GM10248 (cell line): ENCODE results near the gene SLC34A2.

Experiments used
- CTCF ChIA-PET: fragments of 300-600 bp; sonication (Branson Sonifier 250); formaldehyde crosslinking; extraction: SDS; loops from one replicate; lab custom pipeline; 2021; ENCODE audit warnings: antibody characterized with exemption; lab: Yijun Ruan, JAX
- POLR2A ChIA-PET: fragments of 350-650 bp; sonication (Branson Sonifier 250); formaldehyde crosslinking; extraction: SDS; loops from one replicate; lab custom pipeline; 2020; ENCODE audit warnings: antibody characterized with exemption; lab: Yijun Ruan, JAX
- DNase-seq: peaks from one replicate; pipeline ENCODE4 v3.0.0; 2012; ENCODE audit errors: extremely low spot score
- TF ChIP-seq, protein P1 (sequence below): IDR thresholded peaks from 2 replicates; pipeline ENCODE4 v1.5.1; 2012; ENCODE audit warnings: mild to moderate bottlenecking, low read depth; ENCODE audit errors: extremely low read depth, missing control alignments, control extremely low read depth

The SLC34A2 gene

DNA sequence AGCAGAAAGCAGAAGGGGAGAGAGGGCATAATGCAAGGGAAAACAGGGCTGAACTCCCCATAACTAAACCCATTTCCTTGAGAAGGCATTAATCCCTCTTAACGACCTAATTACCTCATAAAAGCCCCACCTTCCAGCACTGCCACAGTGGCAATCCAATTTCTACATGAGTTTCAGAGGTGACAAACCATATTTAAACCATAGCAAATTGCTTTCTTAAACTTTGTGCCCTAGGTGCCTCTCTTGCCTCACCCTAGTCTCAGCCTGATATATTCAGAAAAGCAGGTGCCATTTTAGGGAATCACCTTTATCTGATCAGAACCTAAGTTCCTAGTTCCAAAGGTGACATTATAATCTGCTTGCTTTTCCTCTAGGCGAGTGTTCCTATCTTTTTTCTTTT is 48.9 kb downstream of the SLC34A2 start:
- no peak for DNase-seq
- ChIA-PET CTCF (interaction anchor here (1.3 kb wide), 1 partner anchor 11 kb away, joined by 6 read pairs; no protein-coding TSS in a partner anchor), POLR2A (no interaction called here)
- TF ChIP-seq, protein P1, sequence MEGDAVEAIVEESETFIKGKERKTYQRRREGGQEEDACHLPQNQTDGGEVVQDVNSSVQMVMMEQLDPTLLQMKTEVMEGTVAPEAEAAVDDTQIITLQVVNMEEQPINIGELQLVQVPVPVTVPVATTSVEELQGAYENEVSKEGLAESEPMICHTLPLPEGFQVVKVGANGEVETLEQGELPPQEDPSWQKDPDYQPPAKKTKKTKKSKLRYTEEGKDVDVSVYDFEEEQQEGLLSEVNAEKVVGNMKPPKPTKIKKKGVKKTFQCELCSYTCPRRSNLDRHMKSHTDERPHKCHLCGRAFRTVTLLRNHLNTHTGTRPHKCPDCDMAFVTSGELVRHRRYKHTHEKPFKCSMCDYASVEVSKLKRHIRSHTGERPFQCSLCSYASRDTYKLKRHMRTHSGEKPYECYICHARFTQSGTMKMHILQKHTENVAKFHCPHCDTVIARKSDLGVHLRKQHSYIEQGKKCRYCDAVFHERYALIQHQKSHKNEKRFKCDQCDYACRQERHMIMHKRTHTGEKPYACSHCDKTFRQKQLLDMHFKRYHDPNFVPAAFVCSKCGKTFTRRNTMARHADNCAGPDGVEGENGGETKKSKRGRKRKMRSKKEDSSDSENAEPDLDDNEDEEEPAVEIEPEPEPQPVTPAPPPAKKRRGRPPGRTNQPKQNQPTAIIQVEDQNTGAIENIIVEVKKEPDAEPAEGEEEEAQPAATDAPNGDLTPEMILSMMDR: no peak

DNA sequence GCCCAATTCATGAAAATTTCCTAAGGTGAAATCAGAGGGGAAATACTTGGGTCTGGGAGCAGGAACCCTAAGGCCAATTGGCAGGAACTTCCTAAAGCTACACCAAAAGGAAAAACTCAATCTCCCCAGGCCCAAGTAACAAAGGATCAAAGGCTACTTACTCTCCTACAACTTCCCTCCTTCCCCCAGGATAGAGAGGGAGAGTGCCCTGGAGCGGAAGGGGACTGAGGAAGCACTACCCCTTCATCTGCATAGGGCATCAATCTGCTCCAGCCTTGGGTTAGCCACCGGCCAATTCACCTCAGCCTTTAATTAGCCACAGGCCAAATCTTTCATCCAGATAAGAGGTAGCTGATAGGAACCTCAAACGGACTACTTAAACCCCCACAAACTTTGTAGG is 55.0 kb downstream of the SLC34A2 start:
- ChIA-PET POLR2A (no interaction called here), CTCF (interaction anchor here (1.3 kb wide), 1 partner anchor 51 kb away, joined by 3 read pairs; no protein-coding TSS in a partner anchor)
- TF ChIP-seq, protein P1: no peak
- no peak for DNase-seq

DNA sequence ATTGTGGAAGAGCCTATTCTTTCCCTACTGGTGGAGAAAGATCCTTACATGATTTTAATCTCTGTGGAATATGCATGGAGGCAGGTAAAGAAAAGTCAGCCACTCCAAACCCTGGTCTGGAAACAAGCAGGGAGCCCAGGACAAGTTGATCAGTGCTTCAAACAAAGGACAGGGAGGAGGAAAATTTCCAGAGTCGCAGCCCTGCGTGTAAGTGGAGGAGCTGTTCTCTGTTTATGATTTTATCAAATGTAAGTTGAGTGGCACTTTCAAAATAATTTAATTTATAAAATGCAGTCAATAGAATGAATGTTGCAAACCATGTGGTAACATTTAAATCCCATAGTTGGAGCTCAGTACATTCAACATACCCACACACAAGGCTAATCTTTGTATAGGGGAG is 57.0 kb downstream of the SLC34A2 start:
- POLR2A ChIA-PET: no interaction called here
- CTCF ChIA-PET: interaction anchor here (1.4 kb wide), 1 partner anchor 11 kb away, joined by 5 read pairs; no protein-coding TSS in a partner anchor
- TF ChIP-seq, protein P1: no peak
- no peak for DNase-seq

DNA sequence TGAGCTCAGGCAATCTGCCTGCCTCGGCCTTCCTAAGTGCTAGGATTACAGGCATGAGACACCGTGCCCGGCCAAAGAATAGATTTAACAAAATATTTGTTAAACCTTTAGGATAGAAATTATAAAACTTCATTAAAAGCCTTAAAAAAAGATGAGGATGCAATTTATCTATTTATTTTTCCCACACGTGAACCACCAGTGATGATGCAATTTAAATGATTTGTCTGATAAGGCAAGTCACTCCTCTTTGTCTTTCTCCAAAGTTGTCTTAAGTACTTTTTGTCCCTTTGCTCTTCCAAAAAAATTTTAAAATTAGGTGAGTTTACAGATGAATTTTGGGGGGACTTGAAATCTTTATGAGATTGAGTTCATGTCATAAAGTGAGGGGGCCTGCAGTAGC is 58.2 kb downstream of the SLC34A2 start:
- no peak for DNase-seq
- TF ChIP-seq, protein P1: no peak
- ChIA-PET CTCF (interaction anchor here (1.4 kb wide), 1 partner anchor 12 kb away, joined by 5 read pairs; no protein-coding TSS in a partner anchor), POLR2A (no interaction called here)

DNA sequence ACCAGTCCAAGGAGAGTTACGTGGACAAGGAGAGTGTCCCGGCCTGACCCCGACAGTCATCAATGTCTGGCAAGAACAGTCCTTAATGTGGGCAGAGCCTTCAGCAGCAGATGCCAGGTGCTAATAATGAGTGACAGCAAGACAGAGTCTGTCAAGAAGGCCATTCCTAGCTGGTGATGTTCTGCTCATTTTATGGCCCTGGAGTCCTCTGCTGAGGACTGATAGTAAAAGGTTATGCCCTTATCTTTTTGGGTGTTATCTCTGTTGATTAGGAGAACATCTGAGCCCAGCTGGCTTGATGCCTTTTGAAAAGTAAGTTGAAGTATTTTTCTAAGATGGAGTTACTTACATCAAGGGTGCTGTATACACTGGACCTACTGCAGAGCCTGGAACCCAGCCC is 67.3 kb downstream of the SLC34A2 start:
- TF ChIP-seq, protein P1: no peak
- no peak for DNase-seq
- CTCF ChIA-PET: interaction anchor here (1.0 to 1.2 kb wide), 3 partner anchors 8 to 283 kb away, joined by 3 to 4 read pairs (median 4); no protein-coding TSS in a partner anchor
- POLR2A ChIA-PET: no interaction called here

DNA sequence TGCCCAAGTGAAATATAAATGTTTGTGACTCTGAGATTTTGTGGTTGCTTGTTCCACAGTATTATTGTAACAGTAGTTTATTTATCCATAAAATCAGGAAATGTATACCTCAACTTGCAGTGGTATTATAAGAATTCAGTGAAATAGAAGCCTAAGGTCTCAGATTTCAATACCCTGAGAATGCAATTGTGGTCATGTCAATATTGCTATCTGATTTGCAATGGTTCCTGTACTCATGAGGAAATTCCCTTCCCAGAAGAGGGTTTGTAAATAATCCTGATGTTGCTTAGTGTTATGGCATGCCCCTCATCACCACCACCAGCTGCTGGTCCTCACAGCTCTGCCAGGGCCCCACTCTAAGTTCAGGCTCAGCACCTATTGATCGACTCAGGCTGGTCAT is 67.8 kb downstream of the SLC34A2 start:
- DNase-seq: no peak
- ChIA-PET CTCF (interaction anchor here (1.2 kb wide), 1 partner anchor 283 kb away, joined by 3 read pairs; no protein-coding TSS in a partner anchor), POLR2A (no interaction called here)
- TF ChIP-seq, protein P1: no peak
